HEK293 (cell line): ENCODE measurements around the gene IER2.

Experiments used
- CTCF ChIA-PET: fragments of 350-600 bp; formaldehyde crosslinking; extraction: SDS; loops from one replicate; lab custom pipeline; 2021; ENCODE audit warnings: antibody characterized with exemption; lab: Yijun Ruan, JAX
- POLR2A ChIA-PET: fragments of 300-600 bp; formaldehyde crosslinking; extraction: SDS; loops from one replicate; lab custom pipeline; 2020; ENCODE audit warnings: antibody characterized with exemption, inconsistent platforms; lab: Yijun Ruan, JAX
- H3K27ac ChIP-seq: fragments of 200-500 bp; sonication (Bioruptor generic); 2 replicates; pipeline ENCODE4 v1.5.1; 2014; ENCODE audit warnings: low read depth, low read length, control low read depth, inconsistent platforms; ENCODE audit errors: extremely low read depth
- H3K36me3 ChIP-seq, 2 experiments: fragments of 200-500 bp in 1 of 2; sonication (Bioruptor generic) in 1 of 2; 1 replicate in 1 of 2; 2 replicates in 1 of 2; pipeline ENCODE4 v1.5.1; 2014 to 2017; ENCODE audit warnings: inconsistent platforms in 2 of 2, low read length in 2 of 2; ENCODE audit not compliant: control insufficient read depth in 2 of 2, insufficient read depth in 1 of 2
- H3K4me1 ChIP-seq: fragments of 200-500 bp; sonication (Bioruptor generic); 2 replicates; pipeline ENCODE4 v1.5.1; 2014; ENCODE audit warnings: mild to moderate bottlenecking, low read length, inconsistent platforms; ENCODE audit not compliant: control insufficient read depth, insufficient read depth
- H3K4me3 ChIP-seq: 2 replicates; pipeline ENCODE4 v1.5.1; 2011; ENCODE audit warnings: low read depth, mild to moderate bottlenecking, control low read depth, low read length, moderate library complexity
- H3K9me3 ChIP-seq: fragments of 200-500 bp; sonication (Bioruptor generic); 2 replicates; pipeline ENCODE4 v1.5.1; 2014; ENCODE audit warnings: low read depth, low read length, inconsistent platforms; ENCODE audit not compliant: control insufficient read depth, insufficient read depth
- BCL11B ChIP-seq: fragments of 450-650 bp; formaldehyde crosslinking; IDR thresholded peaks from 2 replicates; pipeline ENCODE4 v1.5.1; 2016; ENCODE audit warnings: low read depth, missing biosample characterization, missing genetic modification characterization
- FEZF1 ChIP-seq: fragments of 450-650 bp; formaldehyde crosslinking; IDR thresholded peaks from 2 replicates; pipeline ENCODE4 v1.5.1; 2016; ENCODE audit warnings: missing biosample characterization, missing genetic modification characterization
- HOXC10 ChIP-seq: sonication (generic); formaldehyde crosslinking; IDR thresholded peaks from 2 replicates; pipeline ENCODE4 v1.8.1; 2023; ENCODE audit warnings: mild to moderate bottlenecking, missing genetic modification reagents
- KLF1 ChIP-seq: fragments of 450-650 bp; formaldehyde crosslinking; IDR thresholded peaks from 2 replicates; pipeline ENCODE4 v1.5.1; 2016; ENCODE audit warnings: missing biosample characterization, missing genetic modification characterization
- MEIS1 ChIP-seq: sonication (generic); formaldehyde crosslinking; IDR thresholded peaks from 2 replicates; pipeline ENCODE4 v1.8.1; 2022; ENCODE audit warnings: missing genetic modification reagents, mild to moderate bottlenecking, borderline replicate concordance
- PRDM1 ChIP-seq: fragments of 450-650 bp; formaldehyde crosslinking; IDR thresholded peaks from 2 replicates; pipeline ENCODE4; 2016; ENCODE audit warnings: missing biosample characterization, missing genetic modification characterization
- SCRT2 ChIP-seq: fragments of 450-650 bp; formaldehyde crosslinking; IDR thresholded peaks from 2 replicates; pipeline ENCODE4 v1.5.1; 2016; ENCODE audit warnings: missing biosample characterization, missing genetic modification characterization
- ZBTB20 ChIP-seq: fragments of 450-650 bp; formaldehyde crosslinking; IDR thresholded peaks from 2 replicates; pipeline ENCODE4 v1.5.1; 2016; ENCODE audit warnings: missing biosample characterization, missing genetic modification characterization
- ZFHX2 ChIP-seq: fragments of 450-650 bp; formaldehyde crosslinking; conservative IDR thresholded peaks from 2 replicates; pipeline ENCODE4 v1.5.1; 2016; ENCODE audit warnings: missing biosample characterization, missing genetic modification characterization
- ZFP37 ChIP-seq: fragments of 450-650 bp; formaldehyde crosslinking; IDR thresholded peaks from 2 replicates; pipeline ENCODE4 v1.5.1; 2016; ENCODE audit warnings: missing biosample characterization, missing genetic modification characterization
- ZNF140 ChIP-seq: fragments of 450-650 bp; formaldehyde crosslinking; IDR thresholded peaks from 2 replicates; pipeline ENCODE4 v1.5.1; 2016; ENCODE audit warnings: missing biosample characterization, missing genetic modification characterization
- ZNF24 ChIP-seq: fragments of 450-650 bp; formaldehyde crosslinking; IDR thresholded peaks from 2 replicates; pipeline ENCODE4 v1.5.1; 2016; ENCODE audit warnings: missing biosample characterization, missing genetic modification characterization
- ZNF274 ChIP-seq, 2 experiments: fragments of 200-500 bp in 1 of 2; fragments of 450-650 bp in 1 of 2; sonication (Bioruptor generic) in 1 of 2; formaldehyde crosslinking in 1 of 2; IDR thresholded peaks; 2 replicates each; pipeline versions ENCODE4 v1.5.1 to v1.6.1; 2014 to 2016; ENCODE audit warnings: borderline replicate concordance in 1 of 2, inconsistent platforms in 1 of 2, low read length in 1 of 2, missing biosample characterization in 1 of 2, missing genetic modification characterization in 1 of 2
- ZNF341 ChIP-seq: fragments of 450-650 bp; formaldehyde crosslinking; IDR thresholded peaks from 2 replicates; pipeline ENCODE4; 2016; ENCODE audit warnings: low read depth, missing biosample characterization, missing genetic modification characterization
- ZNF362 ChIP-seq: fragments of 450-650 bp; formaldehyde crosslinking; IDR thresholded peaks from 2 replicates; pipeline ENCODE4 v1.5.1; 2016; ENCODE audit warnings: missing biosample characterization, missing genetic modification characterization
- ZNF426 ChIP-seq: fragments of 450-650 bp; formaldehyde crosslinking; IDR thresholded peaks from 2 replicates; pipeline ENCODE4 v1.5.1; 2017; ENCODE audit warnings: missing biosample characterization, missing genetic modification characterization, mild to moderate bottlenecking, inconsistent platforms, moderate library complexity
- ZNF514 ChIP-seq: fragments of 450-650 bp; formaldehyde crosslinking; IDR thresholded peaks from 2 replicates; pipeline ENCODE4 v1.5.1; 2016; ENCODE audit warnings: missing biosample characterization, missing genetic modification characterization
- ZNF518A ChIP-seq: fragments of 450-650 bp; formaldehyde crosslinking; conservative IDR thresholded peaks from 2 replicates; pipeline ENCODE4 v1.5.1; 2016; ENCODE audit warnings: low read depth, missing biosample characterization, missing genetic modification characterization
- ZNF558 ChIP-seq: fragments of 450-650 bp; formaldehyde crosslinking; IDR thresholded peaks from 2 replicates; pipeline ENCODE4 v1.5.1; 2016; ENCODE audit warnings: missing biosample characterization, missing genetic modification characterization
- ZNF571 ChIP-seq: fragments of 450-650 bp; formaldehyde crosslinking; IDR thresholded peaks from 2 replicates; pipeline ENCODE4 v1.5.0; 2017; ENCODE audit warnings: missing biosample characterization, missing genetic modification characterization
- ZNF596 ChIP-seq: fragments of 450-650 bp; IDR thresholded peaks from 2 replicates; pipeline ENCODE4 v1.5.0; 2018; ENCODE audit warnings: missing biosample characterization, mild to moderate bottlenecking, missing genetic modification characterization, moderate library complexity
- ZNF623 ChIP-seq: fragments of 450-650 bp; formaldehyde crosslinking; IDR thresholded peaks from 2 replicates; pipeline ENCODE4 v1.5.1; 2016; ENCODE audit warnings: missing biosample characterization, missing genetic modification characterization
- ZNF645 ChIP-seq: fragments of 450-650 bp; formaldehyde crosslinking; IDR thresholded peaks from 2 replicates; pipeline ENCODE4; 2016; ENCODE audit warnings: missing biosample characterization, missing genetic modification characterization
- TF ChIP-seq, protein P1 (sequence below): IDR thresholded peaks from 2 replicates; pipeline ENCODE4 v1.6.1; 2011; ENCODE audit warnings: mild to moderate bottlenecking, low read depth, low read length, borderline replicate concordance
- TF ChIP-seq, protein P2 (sequence below): fragments of 450-650 bp; formaldehyde crosslinking; IDR thresholded peaks from 2 replicates; pipeline ENCODE4 v1.5.1; 2016; ENCODE audit warnings: missing biosample characterization, missing genetic modification characterization

Gene IER2

GRCh38 chr19:13110099-13110610 is 40.1 kb upstream of the IER2 start:
- ChIA-PET CTCF (interaction anchor here (0.6 kb wide), 1 partner anchor 144 kb away, joined by 4 read pairs; no protein-coding TSS in a partner anchor), POLR2A (no interaction called here)
- no peak overlapping the region for H3K4me3 ChIP-seq
- TF ChIP-seq ZNF140 (no peak), HOXC10 (CRISPR knock-in tag) (no peak), FEZF1 (tag by site-specific recombination) (no peak), BCL11B (no peak), ZNF518A (tag by site-specific recombination) (no peak), ZNF596 (tag by site-specific recombination) (no peak), KLF1 (tag by site-specific recombination) (no peak), MEIS1 (CRISPR knock-in tag) (no peak), ZFHX2 (tag by site-specific recombination) (no peak), ZNF514 (tag by site-specific recombination) (no peak), ZNF341 (tag by site-specific recombination) (no peak), ZNF558 (tag by site-specific recombination) (no peak), ZBTB20 (tag by site-specific recombination) (no peak)
- TF ChIP-seq, protein P1, sequence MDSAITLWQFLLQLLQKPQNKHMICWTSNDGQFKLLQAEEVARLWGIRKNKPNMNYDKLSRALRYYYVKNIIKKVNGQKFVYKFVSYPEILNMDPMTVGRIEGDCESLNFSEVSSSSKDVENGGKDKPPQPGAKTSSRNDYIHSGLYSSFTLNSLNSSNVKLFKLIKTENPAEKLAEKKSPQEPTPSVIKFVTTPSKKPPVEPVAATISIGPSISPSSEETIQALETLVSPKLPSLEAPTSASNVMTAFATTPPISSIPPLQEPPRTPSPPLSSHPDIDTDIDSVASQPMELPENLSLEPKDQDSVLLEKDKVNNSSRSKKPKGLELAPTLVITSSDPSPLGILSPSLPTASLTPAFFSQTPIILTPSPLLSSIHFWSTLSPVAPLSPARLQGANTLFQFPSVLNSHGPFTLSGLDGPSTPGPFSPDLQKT: no peak
- TF ChIP-seq, protein P2, sequence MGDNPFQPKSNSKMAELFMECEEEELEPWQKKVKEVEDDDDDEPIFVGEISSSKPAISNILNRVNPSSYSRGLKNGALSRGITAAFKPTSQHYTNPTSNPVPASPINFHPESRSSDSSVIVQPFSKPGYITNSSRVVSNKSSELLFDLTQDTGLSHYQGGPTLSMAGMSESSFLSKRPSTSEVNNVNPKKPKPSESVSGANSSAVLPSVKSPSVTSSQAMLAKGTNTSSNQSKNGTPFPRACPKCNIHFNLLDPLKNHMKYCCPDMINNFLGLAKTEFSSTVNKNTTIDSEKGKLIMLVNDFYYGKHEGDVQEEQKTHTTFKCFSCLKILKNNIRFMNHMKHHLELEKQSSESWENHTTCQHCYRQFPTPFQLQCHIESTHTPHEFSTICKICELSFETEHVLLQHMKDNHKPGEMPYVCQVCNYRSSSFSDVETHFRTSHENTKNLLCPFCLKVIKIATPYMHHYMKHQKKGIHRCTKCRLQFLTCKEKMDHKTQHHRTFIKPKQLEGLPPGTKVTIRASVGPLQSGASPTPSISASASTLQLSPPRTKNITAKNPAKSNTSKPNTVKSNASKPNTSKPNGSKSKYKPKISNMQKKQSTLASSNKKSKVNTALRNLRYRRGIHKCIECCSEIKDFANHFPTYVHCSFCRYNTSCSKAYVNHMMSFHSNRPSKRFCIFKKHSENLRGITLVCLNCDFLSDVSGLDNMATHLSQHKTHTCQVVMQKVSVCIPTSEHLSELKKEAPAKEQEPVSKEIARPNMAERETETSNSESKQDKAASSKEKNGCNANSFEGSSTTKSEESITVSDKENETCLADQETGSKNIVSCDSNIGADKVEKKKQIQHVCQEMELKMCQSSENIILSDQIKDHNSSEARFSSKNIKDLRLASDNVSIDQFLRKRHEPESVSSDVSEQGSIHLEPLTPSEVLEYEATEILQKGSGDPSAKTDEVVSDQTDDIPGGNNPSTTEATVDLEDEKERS (tag by site-specific recombination): no peak
- peaks cover 14 to 56% of the 10 kb centered on the region in 2 experiments; a peak in 2 of 3 replicates for H3K36me3 ChIP-seq
- H3K9me3 ChIP-seq: no peaks in the 10 kb centered on the region
- H3K27ac ChIP-seq: no peak overlapping the region
- H3K4me1 ChIP-seq: no peaks in the 10 kb centered on the region

DNA sequence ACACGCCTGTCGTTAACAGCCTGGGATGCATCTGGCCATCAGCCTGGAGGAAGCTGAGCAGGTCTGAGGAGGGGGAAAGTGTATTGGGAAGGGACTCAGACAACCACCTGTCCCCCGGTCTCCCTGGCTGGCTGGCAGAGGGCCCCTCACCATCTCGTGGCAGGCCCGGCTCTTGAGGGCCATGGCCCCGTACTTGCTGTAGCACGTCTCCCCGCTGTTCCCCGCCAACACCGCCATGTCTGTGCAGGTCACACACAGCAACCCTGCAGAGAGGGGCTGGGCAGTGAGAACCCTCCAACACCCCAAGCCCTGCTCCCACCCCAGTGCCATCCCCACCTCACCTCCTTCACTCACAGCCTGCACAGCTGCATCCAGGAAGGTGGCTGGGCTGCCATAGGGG is 37.7 kb upstream of the IER2 start:
- Histone ChIP-seq H3K9me3 (no peaks in the 10 kb centered on the region), H3K4me3 (no peak overlapping the region), H3K4me1 (no peaks in the 10 kb centered on the region), H3K27ac (no peak overlapping the region), H3K36me3 (peaks cover 14 to 48% of the 10 kb centered on the region in 2 experiments; a peak in 2 of 3 replicates)
- POLR2A ChIA-PET: no interaction called here
- CTCF ChIA-PET: interaction anchor here (0.9 kb wide), 1 partner anchor 13 kb away, joined by 3 read pairs; no protein-coding TSS in a partner anchor
- TF ChIP-seq PRDM1 (tag by site-specific recombination) (no peak), ZNF24 (no peak), SCRT2 (tag by site-specific recombination) (no peak), ZNF571 (tag by site-specific recombination) (no peak), ZNF140 (no peak), ZNF274 (IDR thresholded peaks at IDR 0.05; ENCODE audit: low read length) (no peak), ZNF274 (tag by site-specific recombination; IDR thresholded peaks at IDR 0.05; ENCODE audit: borderline replicate concordance) (no peak), ZNF426 (tag by site-specific recombination) (no peak), ZNF645 (no peak), ZNF362 (no peak), ZFP37 (tag by site-specific recombination) (no peak), ZNF623 (tag by site-specific recombination) (no peak)
